ENCODE measurements around the gene NEDD9.
A peak's percentile ranks its signal among the peaks of the same experiment; 100 is the strongest.

The NEDD9 gene

DNA sequence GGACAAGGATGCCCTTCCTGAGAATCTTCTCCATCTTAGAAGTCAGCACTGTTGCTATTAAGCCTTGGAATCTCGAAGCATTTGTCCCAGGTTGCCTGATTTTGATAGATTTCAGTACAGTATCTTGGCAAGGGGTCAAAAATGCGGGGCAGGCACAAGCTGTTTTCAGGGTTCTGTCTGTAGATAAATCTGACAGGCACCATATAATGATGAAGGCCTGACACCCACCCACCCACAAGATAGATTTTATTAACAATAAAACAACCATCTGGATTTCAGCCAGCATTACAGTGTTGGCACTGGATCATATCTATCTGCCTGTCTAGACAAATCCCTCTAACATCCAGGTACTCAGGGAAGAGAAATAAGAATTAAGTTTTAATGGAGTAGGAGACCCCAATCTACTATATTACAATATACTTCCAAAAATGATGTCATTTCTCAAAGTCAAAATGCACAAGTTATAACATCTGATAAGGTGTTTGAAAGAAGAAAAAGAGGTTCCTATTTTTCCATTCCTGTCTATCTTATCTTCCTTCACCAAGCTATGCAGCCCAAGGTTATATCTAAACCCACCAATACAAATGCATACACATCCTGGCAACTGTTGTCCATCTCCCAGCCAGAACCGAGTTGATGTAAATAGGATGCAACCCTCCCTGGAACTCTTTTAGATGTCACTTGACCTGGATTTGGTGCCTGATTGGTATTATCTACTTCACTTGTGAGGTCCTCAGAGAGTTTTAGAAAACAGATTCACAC, 10.7 kb downstream of the NEDD9 start:
- no peak overlapping the region for H3K4me3 ChIP-seq (ENCODE audit: low read depth, low read length)
- in situ Hi-C loops (cut with HindIII; ENCODE audit: low sequenced_read_pairs), result no loop called here
- TF ChIP-seq, protein P1, sequence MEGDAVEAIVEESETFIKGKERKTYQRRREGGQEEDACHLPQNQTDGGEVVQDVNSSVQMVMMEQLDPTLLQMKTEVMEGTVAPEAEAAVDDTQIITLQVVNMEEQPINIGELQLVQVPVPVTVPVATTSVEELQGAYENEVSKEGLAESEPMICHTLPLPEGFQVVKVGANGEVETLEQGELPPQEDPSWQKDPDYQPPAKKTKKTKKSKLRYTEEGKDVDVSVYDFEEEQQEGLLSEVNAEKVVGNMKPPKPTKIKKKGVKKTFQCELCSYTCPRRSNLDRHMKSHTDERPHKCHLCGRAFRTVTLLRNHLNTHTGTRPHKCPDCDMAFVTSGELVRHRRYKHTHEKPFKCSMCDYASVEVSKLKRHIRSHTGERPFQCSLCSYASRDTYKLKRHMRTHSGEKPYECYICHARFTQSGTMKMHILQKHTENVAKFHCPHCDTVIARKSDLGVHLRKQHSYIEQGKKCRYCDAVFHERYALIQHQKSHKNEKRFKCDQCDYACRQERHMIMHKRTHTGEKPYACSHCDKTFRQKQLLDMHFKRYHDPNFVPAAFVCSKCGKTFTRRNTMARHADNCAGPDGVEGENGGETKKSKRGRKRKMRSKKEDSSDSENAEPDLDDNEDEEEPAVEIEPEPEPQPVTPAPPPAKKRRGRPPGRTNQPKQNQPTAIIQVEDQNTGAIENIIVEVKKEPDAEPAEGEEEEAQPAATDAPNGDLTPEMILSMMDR (IDR thresholded peaks at IDR 0.05; ENCODE audit: low read depth, low read length, missing control alignments), result no peak
- no peak for DNase-seq (ENCODE audit: low read depth)

DNA sequence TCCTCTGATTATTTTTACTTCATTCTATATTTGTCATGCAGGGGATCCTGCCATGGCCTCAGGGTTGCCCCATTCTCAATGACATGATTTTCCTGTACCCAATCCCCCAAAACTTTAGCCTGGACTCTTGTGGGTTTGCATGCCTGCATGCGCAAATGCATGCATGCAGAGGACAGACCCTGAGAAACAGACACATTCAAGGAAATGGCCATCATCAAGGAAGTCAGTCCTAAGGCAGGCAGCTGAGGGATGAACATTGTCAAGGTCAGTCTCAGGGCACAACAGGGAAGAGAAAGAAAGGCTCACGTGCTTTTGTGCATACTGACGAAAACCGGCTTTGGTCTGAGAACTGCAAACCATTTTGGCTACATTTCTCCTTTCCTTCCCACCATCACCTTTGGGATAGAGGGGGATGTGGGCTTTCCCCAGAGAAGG, 13.1 kb downstream of the NEDD9 start:
- in situ Hi-C loops (cut with HindIII; ENCODE audit: low sequenced_read_pairs), result no loop called here
- DNase-seq (ENCODE audit: low read depth), result no peak
- TF ChIP-seq, protein P1 (IDR thresholded peaks at IDR 0.05; ENCODE audit: low read depth, low read length, missing control alignments), result no peak
- H3K4me3 ChIP-seq (ENCODE audit: low read depth, low read length), result no peak overlapping the region

DNA sequence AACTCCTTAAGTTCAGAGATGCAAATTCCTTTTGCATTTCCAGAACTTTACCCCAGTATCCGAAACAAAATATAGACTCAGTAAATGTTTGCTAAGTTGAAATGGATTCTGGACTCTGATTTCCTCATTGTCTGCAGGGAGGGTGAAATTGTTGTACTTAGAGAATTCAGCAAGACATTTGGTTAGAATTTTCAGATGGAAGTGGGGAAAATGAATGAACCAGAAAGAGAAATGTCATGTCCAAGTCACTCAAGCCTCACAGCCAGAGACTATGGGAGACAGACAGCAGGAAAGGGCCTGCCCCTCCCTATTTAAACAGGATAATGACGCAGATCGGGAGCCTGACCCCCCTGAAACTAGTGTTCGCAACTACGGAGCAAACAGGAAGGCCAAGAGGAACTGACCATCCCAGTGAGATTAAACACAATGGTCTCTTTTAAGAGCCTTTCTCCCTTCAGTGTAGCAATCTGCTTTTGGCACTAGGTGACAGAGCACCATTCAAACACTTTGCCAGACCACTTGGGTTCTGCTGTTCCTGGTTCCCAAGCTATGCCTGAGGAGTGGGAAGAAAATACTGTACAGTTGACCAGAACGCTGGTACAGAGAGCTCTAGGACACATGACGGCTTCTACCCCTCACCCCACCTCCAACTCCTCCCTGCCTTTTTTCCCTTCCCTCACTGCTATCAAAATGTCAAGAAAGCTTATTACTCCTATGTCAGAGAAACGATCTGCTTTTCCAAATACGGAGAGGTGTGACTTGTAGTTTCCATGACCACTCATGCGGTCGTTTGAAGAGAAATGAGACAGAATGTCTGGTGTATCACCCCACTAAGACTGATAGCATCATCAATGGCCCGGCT, 13.7 kb downstream of the NEDD9 start:
- in situ Hi-C loops (cut with HindIII; ENCODE audit: low sequenced_read_pairs), result no loop called here
- TF ChIP-seq, protein P1 (IDR thresholded peaks at IDR 0.05; ENCODE audit: low read depth, low read length, missing control alignments), result no peak
- DNase-seq (ENCODE audit: low read depth), result no peak
- no peak overlapping the region for H3K4me3 ChIP-seq (ENCODE audit: low read depth, low read length)

GRCh38 chr6:11218102-11218442, 14.4 kb downstream of the NEDD9 start:
- no peak for DNase-seq (ENCODE audit: low read depth)
- TF ChIP-seq, protein P1 (IDR thresholded peaks at IDR 0.05; ENCODE audit: low read depth, low read length, missing control alignments), result no peak
- no peak overlapping the region for H3K4me3 ChIP-seq (ENCODE audit: low read depth, low read length)
- in situ Hi-C loops (cut with HindIII; ENCODE audit: low sequenced_read_pairs), result no loop called here

- TF ChIP-seq, protein P1 (IDR thresholded peaks at IDR 0.05; ENCODE audit: low read depth, low read length, missing control alignments), result no peak
- in situ Hi-C loops (cut with HindIII; ENCODE audit: low sequenced_read_pairs), result no loop called here
These were observed 14.9 kb downstream of the NEDD9 start for GRCh38 chr6:11217360-11218101.

GRCh38 chr6:11215773-11216172, 16.7 kb downstream of the NEDD9 start:
- in situ Hi-C loops (cut with HindIII; ENCODE audit: low sequenced_read_pairs), result no loop called here
- TF ChIP-seq, protein P1 (IDR thresholded peaks at IDR 0.05; ENCODE audit: low read depth, low read length, missing control alignments), result no peak
- no peak overlapping the region for H3K4me3 ChIP-seq (ENCODE audit: low read depth, low read length)
- peak; percentile 78 for DNase-seq (ENCODE audit: low read depth)

More at GRCh38 chr6:11217360-11218101, 14.9 kb downstream of the NEDD9 start:
- H3K4me3 ChIP-seq (ENCODE audit: low read depth, low read length), result no peak overlapping the region
- no peak for DNase-seq (ENCODE audit: low read depth)
